Liver (tissue), 3 donors: Measurements from ENCODE around the gene DLL1.

ENCODE experiments used
- ATF3 ChIP-seq: IDR thresholded peaks from 2 replicates; pipeline ENCODE4 v1.6.1; 2016; ENCODE audit warnings: antibody characterized with exemption
- CTCF ChIP-seq: fragments of 150-350 bp; IDR thresholded peaks from 2 replicates; pipeline ENCODE4 v1.5.1; 2017; ENCODE audit warnings: improper control_type of control experiment, low read depth, low read length; ENCODE audit not compliant: missing input control
- FOXA1 ChIP-seq: IDR thresholded peaks from 2 replicates; pipeline ENCODE4 v1.6.1; 2016; ENCODE audit warnings: antibody characterized with exemption
- JUND ChIP-seq, 2 donors: IDR thresholded peaks; 2 replicates each; pipeline ENCODE4 v1.6.1; 2016; ENCODE audit warnings: antibody characterized with exemption in 2 of 2
- MAX ChIP-seq: IDR thresholded peaks from 2 replicates; pipeline ENCODE4 v1.6.1; 2016; ENCODE audit warnings: antibody characterized with exemption
- NR2F2 ChIP-seq: IDR thresholded peaks from 2 replicates; pipeline ENCODE4 v1.6.1; 2016; ENCODE audit warnings: antibody characterized with exemption
- RAD21 ChIP-seq, 2 donors: IDR thresholded peaks; 2 replicates each; pipeline ENCODE4 v1.6.1; 2016; ENCODE audit warnings: antibody characterized with exemption in 2 of 2, mild to moderate bottlenecking in 2 of 2
- donor health status: healthy.
- donor health status: healthy.

GRCh38 chr6:170274713-170275560, 15.9 kb downstream of the DLL1 start:
- TF ChIP-seq CTCF (no peak), MAX (no peak), RAD21 (IDR thresholded peaks at IDR 0.05) (no peak), JUND (IDR thresholded peaks at IDR 0.05) (no peak), ATF3 (no peak), NR2F2 (peak; percentile 76), FOXA1 (no peak)
